Activated CD4-positive, alpha-beta T cell treated with anti-CD3 and anti-CD28 coated beads, Interleukin-2, amount 10 ng/mL, durations not matched to agents 24 days and 14 days (primary cell): ENCODE results near the gene UTF1. TPM values are rescaled to one million over a fixed set of nuclear protein-coding genes. Genes with fewer than 3 reads are reported as not detected.

ENCODE experiments used
- DNase-seq: peaks from one replicate; pipeline ENCODE4 v3.0.0; 2022
- H3K27ac Mint-ChIP-seq: one replicate; pipeline ENCODE4 v1.8.0; 2022; ENCODE audit warnings: mild to moderate bottlenecking, mixed read lengths
- H3K27me3 Mint-ChIP-seq: one replicate; pipeline ENCODE4 v1.8.0; 2022; ENCODE audit warnings: mixed read lengths
- H3K36me3 Mint-ChIP-seq: one replicate; pipeline ENCODE4 v1.8.0; 2022; ENCODE audit warnings: low read depth, mild to moderate bottlenecking, mixed read lengths
- H3K4me1 Mint-ChIP-seq: one replicate; pipeline ENCODE4 v1.8.0; 2021; ENCODE audit warnings: mixed read lengths
- H3K4me3 Mint-ChIP-seq: one replicate; pipeline ENCODE4 v1.8.0; 2022; ENCODE audit warnings: mild to moderate bottlenecking, moderate library complexity, mixed read lengths
- H3K9me3 Mint-ChIP-seq: one replicate; pipeline ENCODE4 v1.8.0; 2021; ENCODE audit warnings: mixed read lengths
- intact Hi-C: fragments of 100-400 bp; cut with micrococcal nuclease; formaldehyde crosslinking; loops from one replicate; pipeline ENCODE4 v1.15.1; 2023
- total RNA-seq: library from RNA; stranded (reverse); gene quantifications from 2 replicates; pipeline ENCODE4 v1.2.3, GENCODE V29; 2022

Gene UTF1
- total RNA-seq, 1 donor from 2014 or later, result 0.19 TPM

GRCh38 chr10:133247681-133248333, 17.8 kb downstream of the UTF1 start:
- Mint-ChIP-seq H3K4me1 (no peaks in the 10 kb centered on the region), H3K36me3 (no peaks in the 10 kb centered on the region), H3K27ac (no peak overlapping the region), H3K4me3 (no peak overlapping the region), H3K27me3 (peaks cover 7% of the 10 kb centered on the region), H3K9me3 (no peaks in the 10 kb centered on the region)
- no peak for DNase-seq
- intact Hi-C loops, result no loop called here

DNA sequence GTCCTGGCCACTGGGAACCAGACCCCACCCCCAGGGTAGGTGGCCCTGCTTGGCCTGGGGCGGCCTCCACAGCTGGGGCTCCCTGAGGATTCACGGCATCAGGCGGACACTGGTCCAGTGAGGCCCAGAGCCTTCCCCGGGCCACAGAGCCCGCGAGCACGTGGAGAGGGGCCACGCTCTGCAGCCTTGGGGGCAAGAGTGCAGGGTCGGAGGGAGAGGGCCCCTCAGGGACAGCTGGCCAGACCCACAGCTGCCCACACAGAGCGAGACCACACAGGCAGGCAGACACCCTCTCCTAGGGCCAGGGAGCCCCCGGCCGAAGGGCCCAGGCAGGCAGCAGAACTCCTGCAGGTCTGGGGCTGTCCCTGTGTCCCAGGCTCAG, 18.3 kb downstream of the UTF1 start:
- Mint-ChIP-seq H3K27ac (no peak overlapping the region), H3K4me3 (no peak overlapping the region), H3K4me1 (no peaks in the 10 kb centered on the region), H3K9me3 (no peaks in the 10 kb centered on the region), H3K36me3 (no peaks in the 10 kb centered on the region), H3K27me3 (peaks cover 5% of the 10 kb centered on the region)
- intact Hi-C loops, result no loop called here
- DNase-seq, result no peak

- Mint-ChIP-seq H3K9me3 (no peaks in the 10 kb centered on the region), H3K27me3 (peaks cover 5% of the 10 kb centered on the region), H3K4me3 (no peak overlapping the region), H3K36me3 (no peaks in the 10 kb centered on the region), H3K4me1 (no peaks in the 10 kb centered on the region), H3K27ac (no peak overlapping the region)
- no peak for DNase-seq
- intact Hi-C loops, result no loop called here
Observed at GRCh38 chr10:133249094-133249780, 19.2 kb downstream of the UTF1 start.

- Mint-ChIP-seq H3K27me3 (peaks cover 5% of the 10 kb centered on the region), H3K4me3 (no peak overlapping the region), H3K9me3 (no peaks in the 10 kb centered on the region), H3K36me3 (no peaks in the 10 kb centered on the region), H3K4me1 (no peaks in the 10 kb centered on the region), H3K27ac (peak overlapping the region; percentile 6)
- intact Hi-C loops, result no loop called here
- no peak for DNase-seq
Observed at GRCh38 chr10:133249975-133250754, 20.1 kb downstream of the UTF1 start.

DNA sequence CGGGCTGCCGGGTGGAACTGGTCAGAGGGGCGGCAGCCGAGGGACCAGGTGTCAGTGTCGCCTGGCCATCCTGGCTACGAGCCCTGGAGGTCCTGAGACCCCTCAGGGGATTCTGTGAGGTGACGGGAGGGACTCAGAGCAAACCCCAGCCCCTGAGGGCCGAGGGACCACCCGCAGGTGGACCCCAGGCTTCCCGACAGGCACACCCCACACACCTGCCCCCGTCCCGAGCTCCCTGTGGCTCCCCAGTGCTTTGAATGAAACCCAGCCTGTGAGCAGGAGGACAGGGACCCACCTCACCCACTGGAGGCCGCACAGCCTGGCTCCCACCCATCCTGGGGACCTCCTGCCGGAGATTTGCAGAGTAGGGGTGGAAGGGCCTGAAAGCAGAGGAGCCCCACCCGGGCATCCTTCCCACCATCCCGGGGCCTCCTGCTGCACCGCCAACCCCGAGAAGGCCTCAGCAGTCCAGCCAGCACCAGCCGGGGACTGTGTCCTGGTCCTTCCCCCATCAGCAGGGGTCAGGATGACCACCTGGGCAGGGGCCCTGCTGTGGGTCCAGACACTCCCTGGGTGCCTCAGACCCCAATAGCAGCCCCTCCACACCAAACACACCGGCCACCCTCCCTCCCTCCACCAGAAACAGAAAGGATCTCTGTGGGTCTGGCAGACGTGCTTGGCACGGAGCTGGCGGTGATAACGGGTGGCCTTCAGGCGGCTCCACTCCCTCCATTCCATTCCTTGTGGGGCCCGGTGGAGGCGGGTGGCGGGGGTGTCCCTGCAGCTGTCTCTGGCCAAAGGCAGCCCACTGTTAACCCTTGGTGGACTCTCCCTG, 21.6 kb downstream of the UTF1 start:
- H3K27me3 Mint-ChIP-seq, result peaks cover 5% of the 10 kb centered on the region
- no peak overlapping the region for H3K4me3 Mint-ChIP-seq
- no peaks in the 10 kb centered on the region for H3K36me3 Mint-ChIP-seq
- H3K4me1 Mint-ChIP-seq, result no peaks in the 10 kb centered on the region
- H3K9me3 Mint-ChIP-seq, result no peaks in the 10 kb centered on the region
- DNase-seq, result no peak
- no peak overlapping the region for H3K27ac Mint-ChIP-seq
- intact Hi-C loops, result no loop called here

GRCh38 chr10:133252223-133252552, 22.2 kb downstream of the UTF1 start:
- Mint-ChIP-seq H3K9me3 (no peaks in the 10 kb centered on the region), H3K4me1 (no peaks in the 10 kb centered on the region), H3K27me3 (peaks cover 5% of the 10 kb centered on the region)

DNA sequence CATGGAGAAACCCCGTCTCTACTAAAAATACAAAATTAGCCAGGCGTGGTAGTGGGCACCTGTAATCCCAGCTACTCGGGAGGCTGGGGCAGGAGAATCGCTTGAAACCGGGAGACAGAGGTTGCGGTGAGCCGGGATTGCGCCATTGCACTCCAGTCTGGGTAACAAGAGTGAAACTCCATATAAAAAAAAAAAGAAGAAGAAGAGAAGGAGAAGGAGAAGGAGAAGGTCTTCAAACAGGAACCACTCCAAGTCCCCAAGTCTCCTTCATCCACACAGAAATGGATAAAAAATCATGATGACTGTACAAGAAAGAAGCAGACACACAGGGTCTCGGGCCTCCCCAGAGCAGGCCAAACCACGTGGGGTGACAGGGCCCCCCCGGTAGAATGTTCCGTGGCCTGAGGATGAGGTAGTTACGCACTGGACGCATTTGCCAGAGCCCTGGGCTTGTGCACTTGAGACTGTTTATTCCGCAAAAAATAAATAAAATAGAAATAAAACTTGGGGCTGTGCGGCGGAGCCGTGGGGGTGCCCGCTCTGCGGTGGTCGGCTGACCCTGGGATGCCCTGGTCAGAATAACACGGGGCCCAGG, 23.4 kb downstream of the UTF1 start:
- no peak for DNase-seq
- H3K9me3 Mint-ChIP-seq, result no peaks in the 10 kb centered on the region
- intact Hi-C loops, result no loop called here
- H3K27me3 Mint-ChIP-seq, result peaks cover 5% of the 10 kb centered on the region
- H3K36me3 Mint-ChIP-seq, result no peaks in the 10 kb centered on the region
- H3K27ac Mint-ChIP-seq, result no peak overlapping the region
- H3K4me3 Mint-ChIP-seq, result no peak overlapping the region
- H3K4me1 Mint-ChIP-seq, result peaks cover 10% of the 10 kb centered on the region

More at GRCh38 chr10:133252223-133252552, 22.2 kb downstream of the UTF1 start:
- H3K4me3 Mint-ChIP-seq, result no peak overlapping the region
- intact Hi-C loops, result no loop called here
- H3K36me3 Mint-ChIP-seq, result no peaks in the 10 kb centered on the region
- H3K27ac Mint-ChIP-seq, result no peak overlapping the region
- DNase-seq, result no peak

DNA sequence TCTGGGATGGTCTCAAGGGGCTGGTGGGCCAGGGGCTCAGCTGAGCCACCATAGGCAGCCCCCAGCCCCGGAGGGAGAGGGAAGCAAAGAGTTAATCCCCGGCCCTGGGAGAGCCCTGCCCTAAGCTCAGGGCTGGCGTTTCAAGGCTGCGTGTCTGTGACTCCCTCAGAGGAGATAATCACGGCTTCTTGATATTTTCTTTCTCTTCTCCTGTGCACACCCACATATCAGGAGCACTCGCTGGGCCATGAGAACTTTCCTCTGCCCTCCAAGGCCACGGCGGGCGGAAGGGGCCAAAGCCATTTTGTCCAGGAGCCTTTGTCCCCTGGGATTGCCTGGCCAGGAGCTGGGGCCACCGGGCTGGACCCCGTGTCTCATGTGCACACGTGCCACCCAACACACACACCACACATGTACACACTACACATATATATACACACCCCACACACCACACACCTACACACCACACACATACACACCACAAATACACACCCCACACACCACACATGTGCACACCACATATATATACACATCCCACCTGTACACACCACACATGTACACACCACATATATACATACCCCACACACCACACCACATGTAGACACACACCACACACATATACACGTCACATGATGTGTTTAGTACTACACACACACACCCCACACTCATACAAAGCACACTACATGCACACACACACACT, 24.6 kb downstream of the UTF1 start:
- Mint-ChIP-seq H3K4me3 (no peak overlapping the region), H3K27me3 (peaks cover 7% of the 10 kb centered on the region), H3K27ac (no peak overlapping the region), H3K9me3 (peaks cover 4% of the 10 kb centered on the region), H3K36me3 (peaks cover 2% of the 10 kb centered on the region), H3K4me1 (peaks cover 17% of the 10 kb centered on the region)
- intact Hi-C loops, result loop anchor here (5.0 kb wide), 1 partner anchor 292 kb away; no protein-coding TSS in a partner anchor
- DNase-seq, result no peak

DNA sequence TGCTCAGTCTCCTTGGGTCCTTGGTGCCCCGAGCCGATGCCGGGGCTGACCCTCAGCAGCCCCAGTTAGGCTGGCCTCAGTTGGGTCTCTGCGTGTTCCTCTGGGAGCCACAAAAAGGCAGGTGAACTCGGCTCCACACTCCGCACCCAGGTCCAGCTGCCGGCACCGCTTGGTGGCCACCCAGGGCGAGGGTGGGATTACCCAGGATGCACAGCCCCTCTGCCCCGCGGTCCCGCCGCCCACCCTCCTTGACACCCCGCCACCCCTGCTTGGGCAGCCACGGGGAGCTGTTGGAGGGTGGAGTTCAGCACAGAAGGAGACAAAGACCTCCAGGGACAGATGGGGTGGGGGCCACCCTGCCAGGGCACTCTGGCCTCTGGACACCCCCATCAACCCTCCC, 25.3 kb downstream of the UTF1 start:
- Mint-ChIP-seq H3K27me3 (peaks cover 4% of the 10 kb centered on the region), H3K36me3 (peaks cover 2% of the 10 kb centered on the region)

DNA sequence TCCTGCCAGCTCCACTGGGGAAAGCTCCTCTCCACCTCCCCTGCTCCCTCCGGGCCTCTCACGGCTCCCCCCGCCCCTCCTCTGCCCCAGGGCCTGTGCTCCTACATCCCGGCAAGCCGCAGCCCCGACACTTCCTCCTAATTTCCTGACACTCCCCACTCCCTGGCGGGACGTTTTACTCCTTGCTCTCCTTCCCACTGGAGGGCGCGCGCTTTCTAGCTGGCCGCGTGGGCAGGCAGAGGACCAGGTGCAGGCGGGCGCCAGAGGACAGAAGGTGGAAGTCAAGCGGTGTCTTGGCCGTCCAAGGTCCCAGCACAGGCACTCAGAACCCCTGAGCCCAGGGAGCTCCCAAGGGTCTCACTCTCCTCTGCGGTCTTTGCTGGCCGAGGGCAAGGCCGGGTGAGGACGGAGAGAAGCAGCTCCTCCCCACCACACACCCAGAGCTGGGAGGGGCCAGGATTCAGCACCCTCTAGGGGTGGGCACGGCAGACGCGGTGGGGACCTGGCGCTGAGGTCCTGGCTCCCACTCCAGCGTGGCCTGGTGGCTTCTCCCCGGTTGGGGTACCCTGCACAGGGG, 27.6 kb downstream of the UTF1 start:
- Mint-ChIP-seq H3K4me1 (peaks cover 34% of the 10 kb centered on the region), H3K36me3 (peaks cover 5% of the 10 kb centered on the region), H3K27ac (peak overlapping the region; percentile 78), H3K9me3 (peaks cover 4% of the 10 kb centered on the region), H3K4me3 (peak overlapping the region; percentile 47), H3K27me3 (peaks cover 3% of the 10 kb centered on the region)
- intact Hi-C loops, result loop anchor here (5.0 kb wide), 1 partner anchor 295 kb away; no protein-coding TSS in a partner anchor
- peak; percentile 71 for DNase-seq

More for the DNA sequence above, 25.3 kb downstream of the UTF1 start:
- H3K4me3 Mint-ChIP-seq, result no peak overlapping the region
- peaks cover 4% of the 10 kb centered on the region for H3K9me3 Mint-ChIP-seq
- intact Hi-C loops, result loop anchor here (5.0 kb wide), 1 partner anchor 293 kb away; no protein-coding TSS in a partner anchor
- no peak overlapping the region for H3K27ac Mint-ChIP-seq
- no peak for DNase-seq
- H3K4me1 Mint-ChIP-seq, result peaks cover 24% of the 10 kb centered on the region

DNA sequence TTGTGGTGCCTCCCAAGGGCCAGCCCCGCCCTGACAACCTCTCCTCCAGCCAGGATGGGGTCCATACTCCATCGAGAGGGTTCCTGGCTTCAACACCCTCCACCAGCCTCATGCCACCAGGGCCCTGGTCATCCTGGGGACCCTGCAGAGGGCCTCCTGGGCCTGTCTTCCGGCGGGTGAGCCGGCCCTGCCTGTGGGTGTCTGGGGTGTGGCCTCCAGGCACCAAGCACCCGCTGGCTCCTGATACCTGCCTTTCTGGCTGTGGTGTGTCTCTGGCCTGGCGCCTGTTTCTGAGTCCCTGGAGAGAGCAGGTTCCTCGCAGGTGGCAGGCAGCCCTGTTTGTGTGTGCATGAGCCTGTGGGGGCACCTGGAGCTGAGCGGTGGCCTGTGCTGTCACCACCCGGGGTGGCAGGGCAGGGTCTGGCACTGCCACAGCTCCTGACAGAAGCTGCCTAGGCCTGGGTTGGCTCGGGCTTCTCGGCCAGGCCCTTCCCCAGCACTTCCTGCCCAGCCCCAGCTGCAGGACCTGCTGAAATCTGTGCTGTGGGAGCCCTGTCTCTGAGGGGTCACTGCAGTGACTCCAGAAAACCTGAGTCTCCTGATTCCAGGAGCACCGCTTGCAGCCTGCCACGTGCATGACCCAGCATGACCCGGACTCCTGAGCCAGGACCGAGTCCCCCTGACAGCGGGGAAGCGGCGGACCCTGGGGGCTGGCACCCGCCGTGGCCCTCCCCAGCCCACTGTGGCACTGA, 28.2 kb downstream of the UTF1 start:
- H3K27ac Mint-ChIP-seq, result peak overlapping the region; percentile 79
- intact Hi-C loops, result loop anchor here (5.0 kb wide), 1 partner anchor 296 kb away; no protein-coding TSS in a partner anchor
- H3K9me3 Mint-ChIP-seq, result peaks cover 4% of the 10 kb centered on the region
- H3K36me3 Mint-ChIP-seq, result peaks cover 10% of the 10 kb centered on the region
- peaks cover 37% of the 10 kb centered on the region for H3K4me1 Mint-ChIP-seq
- DNase-seq, result peak; percentile 80
- peaks cover 3% of the 10 kb centered on the region for H3K27me3 Mint-ChIP-seq
- H3K4me3 Mint-ChIP-seq, result peak overlapping the region; percentile 47
